H1 (cell line): ENCODE measurements around the gene ANKRD53. TPM values are rescaled to one million over a fixed set of nuclear protein-coding genes. Genes with fewer than 3 reads are reported as not detected.

Source experiments
- CTCF ChIA-PET: fragments of 300-600 bp; sonication (Branson Sonifier 250); formaldehyde crosslinking; loops from one replicate; lab custom pipeline; 2021; ENCODE audit not compliant: partially characterized antibody; lab: Charles Lee
- POLR2A ChIA-PET: fragments of 300-600 bp; sonication (Branson Sonifier 250); formaldehyde crosslinking; loops from one replicate; lab custom pipeline; 2021; ENCODE audit warnings: inconsistent platforms; ENCODE audit not compliant: partially characterized antibody; lab: Charles Lee
- DNase-seq, 2 experiments: peaks; one replicate each; pipeline versions ENCODE4 v3.0.0 to v3.0.0-alpha.2; 2010 to 2022; ENCODE audit warnings: low spot score in 2 of 2, low read depth in 1 of 2, mixed read lengths in 1 of 2
- FAIRE-seq: peaks from 2 replicates; lab custom pipeline; 2011; peaks lifted over from hg19 to GRCh38; lab: Jason Lieb, UNC
- H2AFZ ChIP-seq: 2 replicates; pipeline ENCODE4 v1.8.1; 2012; ENCODE audit warnings: low read length, inconsistent platforms
- H2AK5ac ChIP-seq: 2 replicates; pipeline ENCODE4 v1.6.1; 2013; ENCODE audit warnings: low read depth, low read length
- H2BK120ac ChIP-seq: replicated peaks from 2 replicates; pipeline ENCODE3; 2013; ENCODE audit warnings: low read depth, low read length, inconsistent platforms
- H2BK12ac ChIP-seq: 2 replicates; pipeline ENCODE4 v1.6.1; 2013; ENCODE audit warnings: low read depth, low read length
- H2BK15ac ChIP-seq: 2 replicates; pipeline ENCODE4 v1.6.1; 2013; ENCODE audit warnings: low read length
- H2BK20ac ChIP-seq: 2 replicates; pipeline ENCODE4 v1.6.1; 2013; ENCODE audit warnings: low read length
- H2BK5ac ChIP-seq: 2 replicates; pipeline ENCODE4 v1.6.1; 2013; ENCODE audit warnings: low read depth, low read length
- H3K14ac ChIP-seq: 2 replicates; pipeline ENCODE4 v1.6.1; 2013; ENCODE audit warnings: inconsistent platforms; ENCODE audit not compliant: insufficient read length
- H3K18ac ChIP-seq: 2 replicates; pipeline ENCODE4 v1.6.1; 2013; ENCODE audit warnings: low read length; ENCODE audit errors: extremely low read depth
- H3K23ac ChIP-seq: 2 replicates; pipeline ENCODE4 v1.6.1; 2013; ENCODE audit warnings: inconsistent platforms; ENCODE audit not compliant: insufficient read length
- H3K23me2 ChIP-seq: 2 replicates; pipeline ENCODE4 v1.6.1; 2013; ENCODE audit warnings: low read depth, low read length
- H3K27ac ChIP-seq: 2 replicates; pipeline ENCODE4 v1.6.1; 2011; ENCODE audit warnings: low read depth, low read length, inconsistent platforms
- H3K27me3 ChIP-seq, 4 experiments: replicated peaks in 1 of 4; 1 replicate in 1 of 4; 2 replicates in 3 of 4; pipeline versions ENCODE4 v1.6.1 to v1.8.1; 2011 to 2013; ENCODE audit warnings: low read length in 3 of 4, mild to moderate bottlenecking in 3 of 4, inconsistent platforms in 2 of 4, mixed read lengths in 2 of 4, moderate library complexity in 1 of 4; ENCODE audit not compliant: control insufficient read depth in 3 of 4, insufficient read depth in 3 of 4; ENCODE audit errors: extremely low read depth in 1 of 4
- H3K36me3 ChIP-seq, 4 experiments: 2 replicates each; pipeline versions ENCODE4 v1.6.1 to v1.8.1; 2011 to 2013; ENCODE audit warnings: mild to moderate bottlenecking in 4 of 4, low read length in 3 of 4, moderate library complexity in 2 of 4, control low read depth in 1 of 4, inconsistent platforms in 1 of 4; ENCODE audit not compliant: insufficient read depth in 4 of 4, control insufficient read depth in 2 of 4
- H3K4ac ChIP-seq: replicated peaks from 2 replicates; pipeline ENCODE3; 2013; ENCODE audit warnings: low read length, low read depth, mixed read lengths, inconsistent platforms; ENCODE audit not compliant: insufficient read length
- H3K4me1 ChIP-seq, 4 experiments: replicated peaks in 1 of 4; 1 replicate in 1 of 4; 2 replicates in 3 of 4; pipeline versions ENCODE4 v1.6.1 to v1.8.1; 2011 to 2013; ENCODE audit warnings: low read length in 3 of 4, inconsistent platforms in 2 of 4, mixed read lengths in 1 of 4; ENCODE audit not compliant: insufficient read depth in 4 of 4, control insufficient read depth in 3 of 4
- H3K4me2 ChIP-seq, 2 experiments: 2 replicates each; pipeline versions ENCODE4 v1.6.1 to v1.8.1; 2011 to 2013; ENCODE audit warnings: low read depth in 2 of 2, low read length in 2 of 2, control low read depth in 1 of 2, inconsistent platforms in 1 of 2, mild to moderate bottlenecking in 1 of 2; ENCODE audit not compliant: insufficient read depth in 1 of 2
- H3K4me3 ChIP-seq, 4 experiments: fragments of 200-600, 300-600 bp in 1 of 4; sonication (generic), shearing (Covaris generic), sonication (Bioruptor Twin) in 1 of 4; 2 replicates each; pipeline versions ENCODE4 v1.5.1 to v1.8.1; 2011 to 2016; ENCODE audit warnings: low read length in 4 of 4, low read depth in 3 of 4, control low read depth in 2 of 4, inconsistent platforms in 2 of 4, mild to moderate bottlenecking in 2 of 4, mixed read lengths in 1 of 4, moderate library complexity in 1 of 4; ENCODE audit not compliant: insufficient read depth in 2 of 4; ENCODE audit errors: extremely low read depth in 1 of 4
- H3K56ac ChIP-seq: replicated peaks from 2 replicates; pipeline ENCODE3; 2013; ENCODE audit warnings: low read depth, mild to moderate bottlenecking, mixed read lengths, low read length, inconsistent platforms; ENCODE audit not compliant: insufficient read length
- H3K79me1 ChIP-seq: 2 replicates; pipeline ENCODE4 v1.6.1; 2013; ENCODE audit warnings: low read depth, low read length, control low read depth
- H3K79me2 ChIP-seq, 2 experiments: 2 replicates each; pipeline versions ENCODE4 v1.6.1 to v1.8.1; 2012 to 2013; ENCODE audit warnings: low read length in 2 of 2, mild to moderate bottlenecking in 2 of 2, inconsistent platforms in 1 of 2; ENCODE audit not compliant: insufficient read depth in 2 of 2, control insufficient read depth in 1 of 2
- H3K9ac ChIP-seq, 4 experiments: replicated peaks in 1 of 4; 1 replicate in 1 of 4; 2 replicates in 3 of 4; pipeline versions ENCODE4 v1.6.1 to v1.8.1; 2011 to 2013; ENCODE audit warnings: low read depth in 3 of 4, low read length in 3 of 4, control low read depth in 2 of 4, mild to moderate bottlenecking in 2 of 4, moderate library complexity in 2 of 4, inconsistent platforms in 1 of 4; ENCODE audit errors: extremely low read depth in 1 of 4
- H3K9me3 ChIP-seq, 2 experiments: 2 replicates each; pipeline versions ENCODE4 v1.6.1 to v1.8.1; 2012 to 2013; ENCODE audit warnings: mild to moderate bottlenecking in 2 of 2, moderate library complexity in 2 of 2, control low read depth in 1 of 2, inconsistent platforms in 1 of 2, low read depth in 1 of 2, low read length in 1 of 2, mixed read lengths in 1 of 2; ENCODE audit not compliant: insufficient read depth in 2 of 2
- H4K20me1 ChIP-seq, 2 experiments: replicated peaks in 1 of 2; 2 replicates each; pipeline versions ENCODE3 to v1.8.1; 2011 to 2013; ENCODE audit warnings: inconsistent platforms in 2 of 2, low read length in 2 of 2, mild to moderate bottlenecking in 1 of 2; ENCODE audit not compliant: insufficient read depth in 2 of 2, control insufficient read depth in 1 of 2
- H4K5ac ChIP-seq: 2 replicates; pipeline ENCODE4 v1.6.1; 2013; ENCODE audit warnings: low read length, low read depth, mixed read lengths, inconsistent platforms; ENCODE audit not compliant: insufficient read length
- H4K8ac ChIP-seq: 2 replicates; pipeline ENCODE4 v1.8.0; 2013; ENCODE audit warnings: mild to moderate bottlenecking, moderate library complexity, low read length, inconsistent platforms; ENCODE audit not compliant: insufficient read depth; ENCODE audit errors: extremely low read depth
- H4K91ac ChIP-seq: replicated peaks from 2 replicates; pipeline ENCODE3; 2013; ENCODE audit warnings: low read length, mixed read lengths, inconsistent platforms; ENCODE audit not compliant: insufficient read length
- GTF2F1 ChIP-seq: IDR thresholded peaks from 2 replicates; pipeline ENCODE4 v1.6.1; 2012; ENCODE audit warnings: low read depth, low read length, improper control_type of control experiment, borderline replicate concordance
- JUND ChIP-seq: IDR thresholded peaks from 2 replicates; pipeline ENCODE4 v1.6.1; 2011; ENCODE audit warnings: mild to moderate bottlenecking, improper control_type of control experiment, low read length
- WGBS, 2 experiments: shearing (Covaris generic) in 1 of 2; methylation state at CpG; one replicate each; pipeline versions ENCODE4 v1.1.6 to v1.1.7; 2013 to 2015; ENCODE audit warnings: low lambda C conversion rate in 2 of 2, mixed read lengths in 2 of 2, inconsistent platforms in 1 of 2, low coverage in 1 of 2, missing lambda C conversion rate in 1 of 2; ENCODE audit not compliant: insufficient replicate concordance in 2 of 2, insufficient coverage in 1 of 2, insufficient read length in 1 of 2; ENCODE audit errors: extremely low coverage in 1 of 2, missing lambda C conversion rate in 1 of 2; 5-methylcytosine and 5-hydroxymethylcytosine counted together
- polyA plus RNA-seq, 7 experiments: library from polyadenylated mRNA; depleted of rRNA in 3 of 7; stranded (reverse) in 5 of 7; unstranded in 2 of 7; fragments of >200 nt in 5 of 7; fragments of 200-250 nt in 2 of 7; gene quantifications; 1 replicate in 5 of 7; 2 replicates in 1 of 7; 4 replicates in 1 of 7; pipeline versions ENCODE4 v1.2.1 to v1.2.3, GENCODE V29; 2011 to 2013; ENCODE audit warnings: missing spikeins in 2 of 7, mixed read lengths in 2 of 7
- total RNA-seq: library from RNA; stranded (reverse); fragmentation: NEBNext Ultra II Directional; extraction: Animal tissue kit (Norgen Biotek cat#: 25700); gene quantifications from 2 replicates; pipeline ENCODE4 v1.2.1, GENCODE V29; 2021
- TF ChIP-seq, protein P1 (sequence below), 3 experiments: IDR thresholded peaks; 1 replicate in 2 of 3; 2 replicates in 1 of 3; pipeline versions ENCODE4 v1.5.1 to v1.6.1; 2011; ENCODE audit warnings: low read length in 3 of 3, mild to moderate bottlenecking in 3 of 3, inconsistent platforms in 2 of 3, low read depth in 1 of 3, moderate library complexity in 1 of 3; ENCODE audit not compliant: insufficient read depth in 1 of 3; ENCODE audit errors: control extremely low read depth in 1 of 3

The ANKRD53 gene
- total and polyA plus RNA-seq, 2 of the 8 experiments (the other 6 are each of a cell fraction or from before 2014, with no cell fraction given), result 0.39 to 0.70 TPM

DNA sequence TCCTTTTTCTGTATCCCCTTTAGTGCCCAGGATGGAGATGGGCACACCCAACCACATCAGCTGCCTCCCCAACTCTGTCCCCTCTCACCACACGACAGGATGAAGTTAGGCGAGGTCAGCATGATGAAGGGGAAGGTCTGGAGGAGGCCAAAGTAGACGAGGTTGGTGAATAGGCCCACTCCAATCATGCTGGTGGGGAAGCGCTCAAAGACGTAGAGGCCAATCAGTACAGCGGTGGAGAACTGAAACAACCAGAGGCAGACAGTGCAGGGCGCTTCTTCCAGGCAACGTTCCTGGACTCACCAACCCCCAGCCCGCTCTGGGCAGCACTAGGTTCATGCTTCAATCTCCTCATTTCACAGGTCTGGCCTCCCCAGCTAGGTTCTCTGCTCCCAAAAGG is 13.3 kb downstream of the ANKRD53 start:
- peaks cover 0 to 9% (median 2%) of the 10 kb centered on the region in 4 experiments; a peak in 2 of 8 replicates for H3K36me3 ChIP-seq
- no peaks in the 10 kb centered on the region for H3K9me3 ChIP-seq
- no peak overlapping the region for H2AK5ac ChIP-seq
- no peaks in the 10 kb centered on the region; a peak in 2 of 7 replicates for H3K27me3 ChIP-seq
- H4K8ac ChIP-seq, result no peak overlapping the region
- CTCF ChIA-PET, result interaction anchor here (0.7 to 3.9 kb wide), 5 partner anchors 8 to 154 kb away, joined by 3 to 21 read pairs (median 3); no protein-coding TSS in a partner anchor
- TF ChIP-seq, protein P1, sequence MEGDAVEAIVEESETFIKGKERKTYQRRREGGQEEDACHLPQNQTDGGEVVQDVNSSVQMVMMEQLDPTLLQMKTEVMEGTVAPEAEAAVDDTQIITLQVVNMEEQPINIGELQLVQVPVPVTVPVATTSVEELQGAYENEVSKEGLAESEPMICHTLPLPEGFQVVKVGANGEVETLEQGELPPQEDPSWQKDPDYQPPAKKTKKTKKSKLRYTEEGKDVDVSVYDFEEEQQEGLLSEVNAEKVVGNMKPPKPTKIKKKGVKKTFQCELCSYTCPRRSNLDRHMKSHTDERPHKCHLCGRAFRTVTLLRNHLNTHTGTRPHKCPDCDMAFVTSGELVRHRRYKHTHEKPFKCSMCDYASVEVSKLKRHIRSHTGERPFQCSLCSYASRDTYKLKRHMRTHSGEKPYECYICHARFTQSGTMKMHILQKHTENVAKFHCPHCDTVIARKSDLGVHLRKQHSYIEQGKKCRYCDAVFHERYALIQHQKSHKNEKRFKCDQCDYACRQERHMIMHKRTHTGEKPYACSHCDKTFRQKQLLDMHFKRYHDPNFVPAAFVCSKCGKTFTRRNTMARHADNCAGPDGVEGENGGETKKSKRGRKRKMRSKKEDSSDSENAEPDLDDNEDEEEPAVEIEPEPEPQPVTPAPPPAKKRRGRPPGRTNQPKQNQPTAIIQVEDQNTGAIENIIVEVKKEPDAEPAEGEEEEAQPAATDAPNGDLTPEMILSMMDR (IDR thresholded peaks at IDR 0.05; ENCODE audit: control extremely low read depth in 1 of 3, insufficient read depth in 1 of 3, low read depth in 1 of 3, low read length in 3 of 3), result no peak
- TF ChIP-seq GTF2F1 (no peak), JUND (no peak)
- TF ChIP-seq, all 59 proteins: peak for 0
- Histone ChIP-seq H3K56ac (no peak overlapping the region), H3K4me2 (no peak overlapping the region), H2BK12ac (no peak overlapping the region), H3K4me1 (peaks cover 0 to 5% (median 3%) of the 10 kb centered on the region in 4 experiments; a peak in 3 of 7 replicates), H3K4me3 (no peak overlapping the region), H2AFZ (no peak overlapping the region), H2BK15ac (no peak overlapping the region), H3K18ac (no peak overlapping the region), H4K91ac (no peak overlapping the region), H3K79me2 (peaks cover 0 to 13% of the 10 kb centered on the region in 2 experiments; a peak in 2 of 4 replicates), H3K23me2 (peaks cover 11% of the 10 kb centered on the region), H3K23ac (no peak overlapping the region), H3K4ac (no peak overlapping the region), H4K5ac (no peak overlapping the region), H2BK20ac (no peak overlapping the region), H4K20me1 (peaks cover 3 to 18% of the 10 kb centered on the region in 2 experiments), H3K79me1 (peaks cover 13% of the 10 kb centered on the region), H2BK5ac (no peak overlapping the region), H3K9ac (no peak overlapping the region), H3K14ac (no peak overlapping the region), H2BK120ac (no peak overlapping the region), H3K27ac (no peak overlapping the region)
- DNase-seq (no peak), FAIRE-seq (no peak)
- WGBS, 2 experiments, result 93% methylated on average over 9 of the region's 9 CpGs; no CpG with 5 or more reads in 1 of the 2 experiments
- POLR2A ChIA-PET, result no interaction called here
